ENCODE measurements around the gene CPNE8.
A peak's percentile ranks its signal among the peaks of the same experiment; 100 is the strongest.

The CPNE8 gene

DNA sequence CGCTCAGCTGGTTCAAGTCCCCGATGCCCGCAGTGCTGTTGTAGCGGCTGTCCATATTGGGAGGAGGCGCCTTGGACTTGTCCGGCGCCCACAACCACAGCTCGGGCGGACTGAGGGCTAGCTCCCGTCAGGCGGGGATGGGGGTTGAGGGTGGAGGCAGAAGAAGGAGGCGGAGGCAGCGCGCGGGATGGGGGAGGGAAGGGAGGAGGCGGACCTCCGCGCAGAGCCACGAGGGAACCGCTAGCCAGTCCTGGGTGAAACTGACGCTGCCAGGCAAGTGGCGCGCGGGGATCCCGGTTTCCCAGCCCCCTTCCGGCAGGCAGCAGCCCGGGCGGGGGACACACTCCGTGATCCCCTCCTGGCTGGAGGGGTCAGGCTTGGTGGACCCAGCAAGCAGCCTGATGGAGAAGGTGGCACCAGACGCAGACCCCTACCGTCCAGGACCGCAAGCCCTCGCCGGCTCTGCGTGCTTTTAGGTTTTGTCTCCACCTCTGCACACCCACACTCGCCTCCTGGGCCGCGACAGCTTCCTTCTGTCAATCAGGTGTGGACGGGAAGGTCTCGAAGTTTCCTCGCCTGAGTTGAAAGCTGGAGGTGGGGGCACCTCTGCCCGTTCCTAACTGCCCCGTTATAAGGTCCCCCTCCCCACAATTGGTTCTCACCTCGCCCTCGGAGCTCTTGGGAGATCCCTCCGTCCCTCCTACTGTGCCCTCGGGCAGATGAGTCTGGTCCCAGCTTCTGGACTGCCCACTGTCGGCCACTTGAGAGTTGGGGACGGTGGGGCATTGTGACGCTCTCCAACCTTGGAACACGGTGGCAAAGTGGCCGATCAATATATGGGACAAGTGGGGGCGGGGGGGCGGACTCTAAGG lies at the start of gene CPNE8:
CPNE8 (minus strand) TSS at position 112 of the 872 bp plus-strand sequence; CDS start at position 55, 57 bp downstream.
- TF ChIP-seq GATA2 (IDR thresholded peaks at IDR 0.05; ENCODE audit: low read depth, low read length) (no peak), GATA3 (IDR thresholded peaks at IDR 0.05; ENCODE audit: low read depth, low read length) (no peak)

- no peak for TF ChIP-seq GATA3 (IDR thresholded peaks at IDR 0.05; ENCODE audit: low read depth, low read length)
- no peak for TF ChIP-seq GATA2 (IDR thresholded peaks at IDR 0.05; ENCODE audit: low read depth, low read length)
Observed at GRCh38 chr12:38954238-38954873, 49.0 kb upstream of the CPNE8 start.

- TF ChIP-seq GATA3 (IDR thresholded peaks at IDR 0.05; ENCODE audit: low read depth, low read length) (no peak), GATA2 (IDR thresholded peaks at IDR 0.05; ENCODE audit: low read depth, low read length) (no peak)
Observed at GRCh38 chr12:38949363-38949762, 44.0 kb upstream of the CPNE8 start.

DNA sequence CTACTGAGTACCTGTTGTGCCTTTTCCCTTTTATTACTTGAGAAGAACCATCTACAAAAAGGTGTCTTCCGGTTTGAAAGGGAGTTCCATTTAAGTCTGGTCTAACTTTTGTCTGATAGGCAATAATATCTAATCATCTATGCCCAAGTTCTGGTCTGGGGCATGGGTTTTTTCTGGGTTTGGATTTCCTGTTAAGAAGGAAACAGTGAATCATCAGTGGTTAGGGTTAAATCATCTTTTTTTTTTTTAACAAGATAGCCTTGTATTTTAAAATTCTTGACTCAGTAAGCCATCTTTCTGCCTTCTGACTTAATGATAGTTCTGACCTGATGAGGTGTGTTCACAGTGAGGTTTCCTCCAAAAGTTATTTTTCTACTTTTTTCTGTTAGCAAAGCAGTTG lies 29.3 kb upstream of the CPNE8 start:
- no peak for TF ChIP-seq GATA3 (IDR thresholded peaks at IDR 0.05; ENCODE audit: low read depth, low read length)

DNA sequence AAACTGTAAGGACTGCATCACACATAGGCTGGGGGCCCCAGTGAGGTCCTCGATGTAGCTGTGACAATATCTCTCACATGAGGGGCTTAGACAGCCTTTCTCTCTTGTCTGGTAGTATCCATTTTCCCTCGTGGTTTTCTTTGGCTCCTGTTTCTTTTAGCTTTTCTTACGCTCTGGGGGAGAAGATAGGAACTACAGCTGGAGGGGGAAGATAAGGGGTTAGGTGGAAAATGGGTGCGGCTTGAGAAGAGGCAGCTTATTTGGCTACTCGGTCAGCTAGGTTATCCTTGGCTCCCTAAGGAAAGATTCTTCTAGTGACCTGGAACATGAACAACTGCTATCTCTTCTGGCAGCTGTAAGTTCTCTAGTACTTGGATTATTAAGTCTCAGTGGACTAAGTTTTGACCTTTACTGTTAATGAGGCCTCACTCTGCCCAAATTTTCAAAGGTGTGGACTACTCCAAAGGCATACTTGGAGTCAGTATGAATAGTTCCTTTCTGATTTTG lies 28.7 kb upstream of the CPNE8 start:
- TF ChIP-seq GATA3 (IDR thresholded peaks at IDR 0.05; ENCODE audit: low read depth, low read length) (no peak), GATA2 (IDR thresholded peaks at IDR 0.05; ENCODE audit: low read depth, low read length) (no peak)

DNA sequence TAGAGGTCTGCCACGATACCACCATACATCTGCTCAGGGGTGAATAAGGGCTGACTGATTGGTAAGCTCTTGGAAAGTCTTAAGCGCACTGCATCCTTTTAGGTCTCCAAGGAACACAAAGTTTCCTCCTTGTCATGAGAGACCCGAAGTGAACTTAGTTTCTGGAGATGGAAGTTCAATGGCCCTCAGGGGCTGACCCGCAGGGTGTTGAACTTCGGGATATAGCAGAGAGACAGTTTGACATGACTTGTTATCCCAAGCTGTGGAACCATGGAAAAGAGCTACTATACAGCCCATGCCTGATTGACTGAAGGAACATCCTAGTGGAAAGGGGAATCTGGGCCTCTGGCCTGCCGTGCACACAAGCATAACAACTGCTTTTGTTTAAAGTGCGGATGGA lies 26.9 kb upstream of the CPNE8 start:
- TF ChIP-seq GATA2 (IDR thresholded peaks at IDR 0.05; ENCODE audit: low read depth, low read length) = no peak
- TF ChIP-seq GATA3 (IDR thresholded peaks at IDR 0.05; ENCODE audit: low read depth, low read length) = no peak

GRCh38 chr12:38931461-38931860 lies 26.1 kb upstream of the CPNE8 start:
- TF ChIP-seq GATA2 (IDR thresholded peaks at IDR 0.05; ENCODE audit: low read depth, low read length) (no peak), GATA3 (IDR thresholded peaks at IDR 0.05; ENCODE audit: low read depth, low read length) (no peak)

DNA sequence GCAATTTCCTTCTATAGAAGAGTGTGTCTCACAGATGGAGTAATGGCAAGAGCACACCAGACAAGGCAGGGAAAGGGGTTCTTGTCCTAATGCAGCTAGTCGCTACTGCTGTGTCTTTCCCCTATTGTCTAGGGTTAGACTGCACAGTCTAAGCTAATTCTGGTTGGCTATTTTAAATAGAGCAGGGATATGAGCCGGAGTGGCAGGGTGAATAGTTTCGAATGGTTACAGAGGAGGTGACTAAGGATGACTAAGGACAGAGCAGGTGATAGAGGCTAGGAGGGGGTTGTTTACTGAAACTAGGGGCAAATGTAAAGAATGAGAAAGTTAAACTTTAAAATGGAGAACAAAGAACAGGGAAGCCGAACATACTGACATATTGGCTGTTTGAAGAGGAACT lies 25.6 kb upstream of the CPNE8 start:
- TF ChIP-seq GATA2 (IDR thresholded peaks at IDR 0.05; ENCODE audit: low read depth, low read length) = no peak
- no peak for TF ChIP-seq GATA3 (IDR thresholded peaks at IDR 0.05; ENCODE audit: low read depth, low read length)

DNA sequence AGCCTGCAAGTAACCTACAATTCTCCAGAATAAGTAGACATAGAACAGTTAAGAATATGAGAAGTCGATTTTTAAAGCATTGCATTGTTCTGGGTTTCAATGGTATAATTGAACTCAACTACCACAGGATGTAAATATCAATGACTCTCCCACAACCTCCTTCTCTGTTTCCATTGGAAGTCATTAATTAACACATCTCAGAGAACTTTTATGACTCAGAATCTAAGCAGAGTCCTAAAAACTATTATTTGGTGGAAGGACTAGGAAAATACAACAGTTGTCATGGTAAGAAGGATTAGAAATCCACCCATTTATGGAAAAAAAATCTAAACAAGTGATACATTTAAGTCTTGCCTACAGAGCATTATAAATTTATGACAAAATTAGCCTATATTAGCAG lies 21.1 kb upstream of the CPNE8 start:
- TF ChIP-seq GATA3 (IDR thresholded peaks at IDR 0.05; ENCODE audit: low read depth, low read length) (no peak), GATA2 (IDR thresholded peaks at IDR 0.05; ENCODE audit: low read depth, low read length) (no peak)

DNA sequence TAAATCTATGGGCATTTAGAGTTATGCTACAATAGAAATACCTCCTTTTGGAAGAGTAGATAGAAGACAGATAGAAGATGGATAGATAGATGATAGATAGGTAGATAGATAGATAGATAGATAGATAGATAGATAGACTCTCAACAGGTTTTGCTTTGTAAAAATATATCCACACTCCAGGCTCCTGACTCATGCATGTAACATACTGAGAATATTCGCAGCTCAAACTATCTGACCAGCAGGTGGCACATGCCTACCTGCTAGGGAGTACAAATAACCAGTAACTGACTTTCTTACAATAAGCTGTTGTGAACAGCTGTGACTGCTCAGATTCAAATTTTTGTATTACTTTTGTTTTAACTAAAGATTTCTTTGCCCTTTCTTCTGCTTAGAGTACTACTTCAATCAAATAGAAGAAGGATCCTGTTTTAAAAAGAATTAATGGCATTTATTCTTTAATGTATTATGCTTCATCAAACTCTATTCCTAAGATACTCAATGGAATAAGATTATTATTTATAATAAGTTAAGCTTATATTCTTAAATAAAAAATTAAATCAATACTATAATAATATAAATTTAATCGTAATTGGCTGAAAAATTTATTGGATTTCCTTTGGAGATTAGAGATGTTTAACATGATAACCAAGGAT lies 15.8 kb upstream of the CPNE8 start:
- TF ChIP-seq GATA2 (IDR thresholded peaks at IDR 0.05; ENCODE audit: low read depth, low read length) = no peak
- no peak for TF ChIP-seq GATA3 (IDR thresholded peaks at IDR 0.05; ENCODE audit: low read depth, low read length)

DNA sequence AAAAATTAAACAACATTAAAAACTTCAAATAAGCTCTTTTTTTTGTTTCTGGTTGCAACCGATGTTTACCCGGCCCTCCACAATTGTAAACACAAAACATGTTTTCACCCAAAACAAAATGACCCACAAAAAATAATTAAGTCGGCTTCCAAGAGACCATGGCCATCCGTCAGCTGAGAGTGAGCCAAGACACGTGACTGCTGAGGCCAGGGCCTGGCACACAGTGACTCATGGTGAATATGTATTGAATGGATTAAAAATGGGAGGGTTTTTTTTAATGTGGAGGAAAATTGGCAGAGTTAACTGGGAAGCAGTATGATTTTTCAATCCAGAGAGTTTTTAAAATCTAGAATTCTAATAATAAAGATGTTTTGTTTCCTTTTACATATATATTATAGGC lies 13.8 kb upstream of the CPNE8 start:
- no peak for TF ChIP-seq GATA2 (IDR thresholded peaks at IDR 0.05; ENCODE audit: low read depth, low read length)
- TF ChIP-seq GATA3 (IDR thresholded peaks at IDR 0.05; ENCODE audit: low read depth, low read length) = no peak

- TF ChIP-seq GATA2 (IDR thresholded peaks at IDR 0.05; ENCODE audit: low read depth, low read length) (peak; percentile 91), GATA3 (IDR thresholded peaks at IDR 0.05; ENCODE audit: low read depth, low read length) (peak; percentile 87)
Observed at GRCh38 chr12:38915429-38916182, 10.2 kb upstream of the CPNE8 start.

DNA sequence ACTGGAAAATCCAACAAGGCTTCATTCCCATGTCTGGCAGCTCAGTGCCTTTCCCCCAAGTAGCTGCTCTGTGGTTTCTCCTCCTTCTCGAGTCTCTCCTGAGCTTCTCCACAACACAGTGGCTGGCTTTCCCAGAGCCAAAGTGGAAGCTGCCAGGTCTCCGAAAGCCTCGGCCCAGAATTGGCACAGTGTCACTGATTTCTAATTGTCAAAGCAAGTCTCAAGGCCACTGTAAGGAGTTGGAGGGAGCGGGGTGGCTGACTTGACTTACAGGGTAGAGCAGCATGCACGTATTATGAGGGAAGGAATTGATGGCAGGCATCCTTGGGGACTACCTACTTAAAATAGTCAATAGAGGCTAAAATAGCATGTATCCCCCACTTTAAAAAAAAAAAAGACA lies 6.7 kb upstream of the CPNE8 start:
- TF ChIP-seq GATA2 (IDR thresholded peaks at IDR 0.05; ENCODE audit: low read depth, low read length) (no peak), GATA3 (IDR thresholded peaks at IDR 0.05; ENCODE audit: low read depth, low read length) (no peak)

- TF ChIP-seq GATA3 (IDR thresholded peaks at IDR 0.05; ENCODE audit: low read depth, low read length) (no peak), GATA2 (IDR thresholded peaks at IDR 0.05; ENCODE audit: low read depth, low read length) (no peak)
Observed at GRCh38 chr12:38911611-38912010, 6.2 kb upstream of the CPNE8 start.
